Right renal cortex interstitium (tissue), 3 donors: ENCODE data around the gene NIPAL1. TPM values are rescaled to one million over a fixed set of nuclear protein-coding genes. Genes with fewer than 3 reads are reported as not detected.

ENCODE experiments used
- DNase-seq, 3 donors: peaks; one replicate each; pipeline ENCODE4 v3.0.0-alpha.2; 2013; ENCODE audit warnings: low read depth in 3 of 3, low spot score in 2 of 3
- polyA plus RNA-seq, 3 donors: library from polyadenylated mRNA; unstranded; fragments of 120-200 nt; gene quantifications; one replicate each; pipeline ENCODE4 v1.2.1, GENCODE V29; 2013; ENCODE audit not compliant: insufficient read length in 3 of 3

Gene NIPAL1
- polyA plus RNA-seq, 3 donors = 6.4 to 11.5 (median 10.9) TPM

DNA sequence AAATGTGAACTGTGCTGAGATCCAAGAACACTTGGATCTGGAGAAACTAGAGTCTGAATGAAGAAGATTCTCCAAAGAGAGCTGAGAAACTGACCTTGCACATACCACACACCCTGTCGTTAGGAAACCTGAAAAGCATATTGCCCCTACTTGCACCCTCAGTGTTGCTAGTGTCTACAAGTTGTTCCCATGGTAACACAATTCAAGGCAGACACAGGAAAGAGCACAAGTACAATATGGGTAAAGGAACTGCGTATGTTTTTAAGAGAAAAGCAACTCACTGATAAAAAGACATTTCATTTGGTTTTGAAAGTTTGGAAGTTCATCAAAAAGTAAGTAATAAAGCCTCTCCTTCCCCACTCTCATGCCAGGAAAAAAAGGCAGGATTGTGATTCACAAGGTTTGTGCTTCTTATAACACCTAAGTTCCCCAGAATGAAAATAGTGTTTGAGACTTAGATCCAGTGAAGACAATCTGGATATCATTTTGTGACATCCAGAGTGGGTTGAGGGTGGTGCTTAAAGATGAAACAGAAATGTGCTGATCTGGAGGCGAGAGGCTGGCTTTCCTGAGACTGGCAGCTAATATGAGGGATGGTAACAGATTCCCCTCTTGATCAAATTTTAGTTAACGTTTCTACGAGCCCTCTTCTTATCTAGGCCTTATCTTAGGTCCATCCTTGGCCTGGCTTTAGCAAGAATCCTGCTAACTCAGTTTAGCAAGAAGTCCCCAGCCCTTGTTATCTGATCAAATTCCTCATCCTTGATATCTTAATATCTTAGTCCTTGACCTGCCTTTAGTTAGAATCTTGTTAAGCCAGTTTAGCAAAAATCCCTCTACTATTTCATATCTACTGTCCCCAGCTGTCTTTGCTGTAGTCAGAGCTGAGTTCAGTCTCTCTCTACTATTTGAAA is 42.3 kb downstream of the NIPAL1 start:
- DNase-seq = no peak

DNA sequence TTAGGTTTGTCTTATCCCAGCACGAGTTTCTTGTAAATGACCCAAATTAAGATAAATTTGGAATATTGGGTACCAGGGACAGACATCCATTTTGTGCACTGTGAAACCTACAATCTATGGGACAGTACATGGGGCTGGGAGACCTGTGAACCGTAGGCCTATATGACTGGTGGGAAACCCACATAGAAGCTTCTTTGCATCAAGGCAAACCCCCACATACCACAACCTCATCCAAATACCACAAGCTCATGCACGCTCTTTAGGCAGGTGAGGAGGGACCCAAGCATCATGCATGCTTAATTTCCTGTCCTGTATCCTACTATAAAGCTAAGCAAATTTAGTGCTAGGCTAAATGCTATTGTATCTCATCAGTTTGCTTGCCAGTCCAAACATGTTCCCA is 47.8 kb downstream of the NIPAL1 start:
- DNase-seq = no peak

DNA sequence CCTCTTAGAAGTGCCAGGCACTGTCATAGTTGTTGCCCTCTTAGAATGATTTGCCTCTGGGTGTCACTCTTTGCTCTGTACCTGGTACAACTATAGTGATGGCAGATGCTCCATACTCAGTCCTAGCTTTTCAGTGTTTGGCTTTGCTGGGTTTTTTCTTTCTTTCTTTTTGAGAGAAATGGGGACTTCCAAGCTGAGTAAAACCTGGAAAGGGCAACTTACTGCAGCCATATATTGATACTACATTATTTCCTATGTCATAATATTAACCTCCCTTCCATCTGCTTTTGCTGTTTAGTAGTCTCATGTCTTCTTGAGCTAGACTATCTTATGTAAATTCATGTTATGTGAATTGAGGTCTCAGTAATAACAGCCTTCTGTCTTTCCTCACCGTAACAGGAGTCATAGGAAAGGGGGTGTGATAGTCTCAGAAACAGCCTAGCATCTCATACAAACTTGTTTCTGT is 49.0 kb downstream of the NIPAL1 start:
- DNase-seq = no peak

DNA sequence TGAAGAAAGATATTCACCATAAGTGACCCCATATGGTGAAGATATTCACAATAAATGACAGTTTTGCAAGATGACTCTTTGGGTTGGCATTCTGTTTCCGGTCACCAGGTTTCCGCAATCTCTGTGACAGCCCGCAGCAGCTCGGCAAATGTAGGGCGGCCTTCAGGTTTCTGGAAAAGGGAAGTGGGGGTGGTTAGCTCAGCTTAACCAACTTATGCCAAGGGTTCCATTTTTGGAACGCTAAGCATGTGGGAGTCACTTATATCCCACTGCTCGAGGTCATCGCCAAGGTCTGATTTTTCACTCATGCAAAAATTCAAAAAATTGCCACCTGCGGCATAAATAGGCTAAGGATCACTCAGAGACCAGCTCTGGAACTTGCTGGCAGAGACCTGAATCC is 51.0 kb downstream of the NIPAL1 start:
- no peak for DNase-seq

DNA sequence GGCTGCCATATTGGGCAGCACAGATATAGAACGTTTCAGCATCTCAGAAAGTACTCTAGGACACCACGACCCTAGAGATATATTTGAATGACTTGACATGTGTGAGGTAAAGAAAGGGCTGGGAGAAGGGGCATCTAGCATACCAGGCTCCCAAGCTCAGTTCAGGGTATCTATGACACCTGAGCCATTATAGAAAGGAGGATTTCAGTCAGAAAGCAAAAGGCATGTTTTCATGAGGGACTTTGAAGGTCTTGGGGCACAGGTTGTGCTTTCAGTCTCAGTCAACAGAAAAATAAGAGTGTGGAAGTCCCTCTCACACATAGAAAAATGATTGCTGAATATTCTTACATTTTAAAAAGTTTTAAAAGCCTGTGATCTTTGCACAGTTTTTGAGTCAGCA is 51.6 kb downstream of the NIPAL1 start:
- DNase-seq = no peak

DNA sequence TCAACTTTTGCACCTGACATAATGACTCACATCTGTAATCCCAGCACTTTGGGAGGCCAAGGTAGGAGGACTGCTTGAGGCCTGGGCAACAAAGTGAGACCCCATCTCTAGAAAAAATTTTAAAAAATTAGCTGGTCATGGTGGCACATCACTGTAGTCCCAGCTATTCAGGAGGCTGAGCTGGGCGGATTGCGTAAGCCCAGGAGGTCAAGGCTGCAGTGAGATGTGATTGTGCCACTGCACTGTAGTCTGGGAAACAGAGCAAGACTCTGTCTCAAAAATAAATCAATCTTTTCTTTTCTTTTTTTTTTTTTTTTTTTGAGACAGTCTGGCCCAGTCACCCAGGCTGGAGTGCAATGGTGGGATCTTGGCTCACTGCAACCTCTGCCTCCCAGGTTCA is 52.5 kb downstream of the NIPAL1 start:
- DNase-seq = no peak

DNA sequence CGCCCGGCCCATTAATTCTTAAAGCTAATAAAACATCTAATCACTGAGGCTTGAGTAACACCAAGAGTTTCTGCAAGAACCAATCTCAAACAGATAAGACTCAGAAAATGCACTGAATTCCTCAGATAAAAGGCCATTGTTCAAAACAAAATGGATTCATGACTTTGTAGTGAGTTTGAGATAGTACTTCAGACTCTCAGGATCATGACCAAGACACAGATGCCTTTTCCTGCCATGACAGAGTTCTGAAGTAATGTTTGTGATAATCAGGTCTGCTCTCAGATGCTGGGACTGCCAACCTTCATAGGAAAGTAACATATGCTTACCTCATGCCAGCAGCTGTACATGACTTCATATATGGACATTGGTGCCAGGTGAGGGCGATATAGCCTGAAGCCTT is 54.6 kb downstream of the NIPAL1 start:
- DNase-seq = no peak

DNA sequence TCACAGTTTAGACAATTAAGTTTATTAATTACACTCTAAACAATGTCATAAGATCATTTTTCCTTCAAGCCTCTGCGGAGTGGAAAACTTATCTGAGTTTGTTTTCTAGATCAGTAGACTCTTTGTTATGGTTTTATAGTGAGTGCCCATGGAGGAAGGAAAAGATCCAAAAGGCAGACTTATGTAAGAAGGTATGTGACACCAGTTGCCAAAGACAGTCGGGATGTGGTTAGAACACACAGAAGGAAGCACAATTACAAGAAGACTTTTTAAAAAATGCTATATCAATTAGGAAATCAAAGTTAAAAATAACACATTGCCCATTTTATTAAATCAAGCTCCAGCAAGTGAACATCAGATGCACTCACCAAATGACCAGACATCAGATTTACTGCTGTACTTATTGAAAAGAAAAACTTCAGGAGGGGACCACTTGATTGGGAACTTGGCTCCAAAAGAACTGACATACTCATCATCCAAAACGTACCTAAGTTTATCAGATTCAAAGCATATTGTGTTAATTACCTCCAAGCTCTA is 57.1 kb downstream of the NIPAL1 start:
- no peak for DNase-seq

DNA sequence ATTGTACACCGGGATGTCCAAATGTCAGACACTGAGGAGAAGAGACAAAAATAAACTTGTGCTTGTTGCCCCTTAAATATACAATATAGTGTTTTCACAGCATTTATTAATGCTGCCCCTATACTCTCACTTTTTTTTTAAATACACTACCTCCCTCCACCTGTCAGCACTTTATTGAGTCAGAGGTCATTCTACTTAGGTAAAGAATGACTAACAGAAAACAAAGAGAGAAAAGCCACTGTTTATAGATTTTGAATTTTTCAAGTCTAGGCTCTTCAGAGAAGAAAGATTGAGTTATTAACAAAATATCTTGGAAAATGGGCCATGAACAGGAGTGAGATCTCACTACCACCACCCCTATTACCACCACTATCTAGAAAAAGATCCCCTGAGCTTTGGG is 58.1 kb downstream of the NIPAL1 start:
- DNase-seq = no peak

DNA sequence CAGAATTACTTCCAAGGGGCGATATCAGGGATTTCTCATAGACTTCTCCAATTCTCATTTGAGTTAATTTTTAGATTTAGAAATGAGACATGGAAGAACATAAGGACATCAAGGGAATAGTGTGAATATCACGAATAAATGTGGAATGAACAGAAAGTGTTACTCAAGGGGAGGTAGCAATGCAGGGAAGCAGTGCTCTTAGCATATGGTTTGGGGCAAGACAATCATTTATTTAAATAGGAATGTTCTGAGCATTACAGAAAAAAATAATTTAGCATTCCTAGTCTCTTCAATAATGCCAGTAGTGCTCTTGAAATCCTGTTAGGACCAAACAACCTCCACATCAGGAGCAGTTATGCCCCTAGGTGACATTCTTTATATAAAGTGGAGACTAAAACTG is 61.9 kb downstream of the NIPAL1 start:
- DNase-seq = no peak

DNA sequence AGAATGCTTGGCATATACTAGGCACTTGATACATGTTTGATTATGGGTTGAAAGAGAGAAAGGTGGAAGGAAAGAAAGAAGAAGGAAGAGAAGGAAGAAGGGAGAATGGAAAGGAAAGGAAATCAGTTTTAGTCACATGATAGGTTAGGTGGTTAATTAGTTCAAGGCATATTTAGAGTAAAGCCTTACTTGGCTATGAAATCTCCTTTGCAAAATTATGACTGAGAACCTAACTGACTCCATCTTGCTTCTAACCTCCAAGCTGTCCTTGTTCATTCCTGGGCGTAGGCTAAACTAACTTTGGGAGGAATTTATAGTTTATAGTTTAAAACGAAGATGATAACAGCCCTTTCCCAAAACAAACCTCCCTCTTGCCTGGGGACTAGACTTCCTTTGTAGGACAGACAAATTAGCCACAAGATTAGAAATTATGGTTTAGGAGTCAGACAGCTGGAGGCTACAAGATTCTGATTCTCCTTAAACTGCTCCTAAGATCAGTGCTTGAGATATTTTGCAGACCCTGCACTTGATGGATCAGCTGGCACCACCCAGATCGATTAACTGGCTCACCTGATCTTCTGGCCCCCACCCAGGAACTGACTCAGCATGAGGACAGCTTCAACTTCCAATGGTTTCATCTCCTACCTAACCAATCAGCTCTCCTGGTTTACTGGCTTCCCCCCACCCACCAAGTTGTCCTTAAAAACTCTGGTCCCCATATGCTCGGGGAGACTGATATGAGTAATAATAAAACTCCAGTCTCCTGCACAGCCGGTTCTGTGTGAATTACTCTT is 62.5 kb downstream of the NIPAL1 start:
- DNase-seq = no peak

DNA sequence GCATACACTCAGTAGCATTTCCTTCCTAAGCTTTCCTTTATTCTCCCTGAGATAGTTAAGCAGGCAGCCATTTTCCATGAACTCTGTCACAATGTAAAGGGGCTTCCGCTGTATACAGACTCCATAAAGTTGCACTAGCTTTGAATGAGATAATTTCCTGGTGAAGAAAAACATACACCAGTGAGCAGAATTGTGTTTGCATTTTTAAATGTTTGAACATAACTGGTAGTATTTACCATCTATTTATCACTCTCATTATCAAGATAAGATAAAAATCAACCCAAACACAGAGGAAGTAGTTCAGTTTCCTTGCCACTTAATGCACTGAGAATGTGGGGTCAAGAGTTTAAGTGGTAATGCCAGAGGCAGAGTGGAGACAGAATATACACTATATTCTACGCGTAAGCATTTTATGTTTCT is 63.4 kb downstream of the NIPAL1 start:
- no peak for DNase-seq

DNA sequence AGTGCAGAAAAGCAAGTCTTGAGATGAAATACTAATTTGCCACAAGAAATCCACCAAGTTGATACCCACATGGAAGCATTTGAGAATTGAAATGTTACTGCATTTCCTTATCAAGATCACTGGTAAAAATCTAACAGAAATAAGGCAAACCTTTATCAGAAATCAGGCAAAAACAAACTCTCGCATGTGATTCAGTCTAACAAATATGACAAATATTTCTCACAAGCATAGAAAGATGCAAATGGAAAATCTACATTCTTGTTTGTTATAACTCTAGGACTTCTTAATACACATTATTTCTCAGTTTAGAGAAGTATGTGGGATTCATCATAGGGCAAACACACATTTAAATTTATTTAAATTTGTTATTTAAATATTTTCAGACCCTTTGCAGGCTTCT is 64.6 kb downstream of the NIPAL1 start:
- no peak for DNase-seq

DNA sequence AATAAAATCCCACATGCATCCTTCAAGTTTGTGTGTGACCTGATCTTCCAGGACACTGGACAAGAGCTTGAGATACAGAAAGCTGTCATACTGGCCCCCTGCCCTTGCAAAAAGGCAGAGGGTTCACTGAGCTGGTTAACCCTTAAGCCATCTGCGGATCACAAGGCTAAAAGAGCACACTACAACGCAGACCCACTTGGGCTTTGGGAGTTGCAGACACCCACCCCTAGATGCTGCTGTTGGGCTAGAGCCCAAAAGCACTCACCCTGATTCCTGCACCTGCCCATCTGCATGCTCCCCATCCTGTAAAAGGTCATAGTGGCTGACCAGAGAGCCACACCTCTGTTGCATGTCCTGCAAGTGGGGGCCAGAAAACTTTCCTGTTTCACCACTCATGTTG is 66.4 kb downstream of the NIPAL1 start:
- no peak for DNase-seq

DNA sequence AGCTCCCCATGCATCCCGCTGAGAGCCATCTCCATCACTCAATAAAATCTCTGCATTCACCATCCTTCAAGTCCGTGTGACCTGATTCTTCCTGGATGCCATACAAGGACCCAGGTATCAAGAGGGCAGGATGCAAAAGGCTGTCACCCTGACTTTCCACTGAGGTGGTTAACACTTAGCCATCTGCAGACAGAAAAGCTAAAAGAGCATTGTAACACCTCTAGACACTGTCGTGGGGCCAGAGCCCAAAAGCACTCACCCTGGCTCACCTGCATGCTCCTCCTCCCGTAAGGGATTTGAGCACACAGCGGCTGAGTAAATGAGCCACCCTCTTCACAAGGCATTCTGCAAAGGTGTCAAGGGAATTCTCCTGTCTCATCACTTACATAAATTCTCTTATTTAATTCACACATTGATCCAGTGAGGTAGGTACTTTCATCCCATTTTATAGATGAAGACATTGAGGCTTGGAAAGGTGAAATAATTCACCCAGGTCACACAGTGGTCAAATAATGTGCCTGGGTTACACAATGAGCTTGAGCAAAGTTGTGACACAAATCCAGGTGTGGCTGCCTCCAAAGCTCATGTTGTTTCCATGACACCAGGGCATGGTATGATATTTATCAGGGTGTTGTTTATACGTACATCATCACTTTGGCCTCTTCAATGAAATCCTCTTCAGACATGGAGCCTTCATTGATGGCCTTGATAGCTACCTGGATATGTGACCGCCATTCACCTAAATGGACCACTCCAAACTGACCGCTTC is 69.4 kb downstream of the NIPAL1 start:
- no peak for DNase-seq

Other genes with a start within 250 kb of the NIPAL1 start
- gene CORIN, start 178.7 kb upstream of the NIPAL1 start, polyA plus RNA-seq = 1 to 10 TPM; 4.5 to 5.2 (median 5.1) TPM
- 10 to 100 TPM; 24.0 to 29.2 (median 24.5) TPM for gene NFXL1, start 102.2 kb upstream of the NIPAL1 start, polyA plus RNA-seq
- 1 to 10 TPM; 4.0 to 6.5 (median 4.2) TPM for gene CNGA1, start 91 bp upstream of the NIPAL1 start, polyA plus RNA-seq
- gene TXK, start 117.5 kb downstream of the NIPAL1 start, polyA plus RNA-seq = 1 to 10 TPM; 1.0 to 2.0 (median 1.8) TPM